ENCODE data around the gene CDC42EP3. TPM values are rescaled to one million over a fixed set of nuclear protein-coding genes. Genes with fewer than 3 reads are reported as not detected.

The CDC42EP3 gene
- total RNA-seq, 4 donors from 2014 or later, result 14.0 to 42.6 (median 28.7) TPM

DNA sequence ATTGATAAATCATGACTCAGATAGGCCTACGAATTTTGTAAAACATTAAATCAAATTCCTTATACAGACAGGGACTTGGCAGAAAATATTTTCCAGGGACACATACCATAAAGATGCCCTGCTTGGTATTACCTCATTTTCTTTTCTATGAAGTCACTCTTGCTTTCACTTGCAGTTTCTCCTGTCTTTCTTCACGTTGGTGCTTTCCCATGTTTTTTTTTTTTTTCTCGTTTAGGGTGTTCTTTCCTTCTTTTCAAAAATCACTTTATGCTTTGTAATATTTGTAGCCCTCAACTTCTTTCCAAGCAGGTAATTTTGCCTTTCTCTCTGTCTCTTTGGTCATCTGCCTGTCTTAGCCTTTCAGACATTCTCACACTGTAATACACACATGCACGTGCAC is 40.7 kb downstream of the CDC42EP3 start:
- intact Hi-C loops (cut with DNase I; ENCODE audit: low total_unique reads), result no loop called here
- 63 to 76% methylated on average over 4 of the region's 4 CpGs for WGBS, 2 donors
- H3K4me3 ChIP-seq (ENCODE audit: low read depth, poor library complexity, severe bottlenecking), result no peak overlapping the region
- TF ChIP-seq POLR2A (IDR thresholded peaks at IDR 0.05) (no peak), CTCF (IDR thresholded peaks at IDR 0.05) (no peak)
- no peak for DNase-seq (ENCODE audit: low spot score in 2 of 2)

DNA sequence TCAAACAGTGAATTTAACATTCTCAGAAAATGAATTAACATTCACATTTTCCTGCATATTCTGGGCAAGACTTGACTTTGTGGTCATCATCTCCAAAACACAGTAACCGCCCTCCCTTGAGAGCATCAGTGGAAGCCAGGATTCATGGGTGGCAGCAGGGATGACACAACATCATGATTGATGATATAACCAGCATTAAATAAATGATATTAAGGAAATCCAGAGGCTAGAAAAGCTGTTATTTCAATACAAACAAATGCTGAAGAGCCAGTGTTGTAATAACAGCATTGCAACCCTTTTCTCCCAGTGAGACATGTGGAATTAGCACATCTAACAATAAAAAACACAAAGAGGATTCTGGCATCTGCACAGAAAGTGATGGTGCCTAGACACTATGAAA is 41.1 kb downstream of the CDC42EP3 start:
- TF ChIP-seq CTCF (IDR thresholded peaks at IDR 0.05), result no peak
- TF ChIP-seq POLR2A (IDR thresholded peaks at IDR 0.05), result no peak
- WGBS, 2 donors, result 71 to 80% methylated on average over 1 of the region's 1 CpG
- H3K4me3 ChIP-seq (ENCODE audit: low read depth, poor library complexity, severe bottlenecking), result no peak overlapping the region
- DNase-seq (ENCODE audit: low spot score in 2 of 2), result no peak
- intact Hi-C loops (cut with DNase I; ENCODE audit: low total_unique reads), result no loop called here

GRCh38 chr2:37629529-37629928 is 41.9 kb downstream of the CDC42EP3 start:
- H3K4me3 ChIP-seq (ENCODE audit: low read depth, poor library complexity, severe bottlenecking), result no peak overlapping the region
- intact Hi-C loops (cut with DNase I; ENCODE audit: low total_unique reads), result no loop called here
- DNase-seq (ENCODE audit: low spot score in 2 of 2), result no peak
- WGBS, 2 donors, result 62 to 78% methylated on average over 3 of the region's 3 CpGs
- TF ChIP-seq CTCF (IDR thresholded peaks at IDR 0.05), result no peak
- no peak for TF ChIP-seq POLR2A (IDR thresholded peaks at IDR 0.05)

GRCh38 chr2:37627710-37628109 is 43.7 kb downstream of the CDC42EP3 start:
- intact Hi-C loops (cut with DNase I; ENCODE audit: low total_unique reads), result no loop called here
- no peak for DNase-seq (ENCODE audit: low spot score in 2 of 2)
- no peak overlapping the region for H3K4me3 ChIP-seq (ENCODE audit: low read depth, poor library complexity, severe bottlenecking)
- TF ChIP-seq POLR2A (IDR thresholded peaks at IDR 0.05) (no peak), CTCF (IDR thresholded peaks at IDR 0.05) (no peak)

- intact Hi-C loops (cut with DNase I; ENCODE audit: low total_unique reads), result loop anchor here (2.0 kb wide), 1 partner anchor 53 kb away; no protein-coding TSS in a partner anchor
- 76 to 81% methylated on average over 11 of the region's 11 CpGs for WGBS, 2 donors
- DNase-seq (ENCODE audit: low spot score in 2 of 2), result no peak
- TF ChIP-seq CTCF (IDR thresholded peaks at IDR 0.05), result no peak
- TF ChIP-seq POLR2A (IDR thresholded peaks at IDR 0.05), result no peak
- H3K4me3 ChIP-seq (ENCODE audit: low read depth, poor library complexity, severe bottlenecking), result no peak overlapping the region
These were observed 45.5 kb downstream of the CDC42EP3 start for GRCh38 chr2:37625796-37626571.

GRCh38 chr2:37625156-37625555 is 46.3 kb downstream of the CDC42EP3 start:
- intact Hi-C loops (cut with DNase I; ENCODE audit: low total_unique reads), result loop anchor here (2.0 kb wide), 1 partner anchor 52 kb away; no protein-coding TSS in a partner anchor
- H3K4me3 ChIP-seq (ENCODE audit: low read depth, poor library complexity, severe bottlenecking), result no peak overlapping the region
- DNase-seq (ENCODE audit: low spot score in 2 of 2), result no peak
- TF ChIP-seq CTCF (IDR thresholded peaks at IDR 0.05) (no peak), POLR2A (IDR thresholded peaks at IDR 0.05) (no peak)
